Fibroblast of mammary gland (primary cell): ENCODE results near the gene B4GALT3.

Experiments
- DNase-seq: peaks from one replicate; pipeline ENCODE4 v3.0.0-alpha.2; 2010; ENCODE audit warnings: low read depth
- H3K4me3 ChIP-seq: 2 replicates; pipeline ENCODE4 v1.5.1; 2011; ENCODE audit warnings: low read depth, mild to moderate bottlenecking, low read length, moderate library complexity; ENCODE audit not compliant: control insufficient read depth
- TF ChIP-seq, protein P1 (sequence below): conservative IDR thresholded peaks from 2 replicates; pipeline ENCODE4 v1.5.1; 2011; ENCODE audit warnings: low read depth, low read length, inconsistent platforms; ENCODE audit not compliant: control insufficient read depth, insufficient read depth

Gene B4GALT3

DNA sequence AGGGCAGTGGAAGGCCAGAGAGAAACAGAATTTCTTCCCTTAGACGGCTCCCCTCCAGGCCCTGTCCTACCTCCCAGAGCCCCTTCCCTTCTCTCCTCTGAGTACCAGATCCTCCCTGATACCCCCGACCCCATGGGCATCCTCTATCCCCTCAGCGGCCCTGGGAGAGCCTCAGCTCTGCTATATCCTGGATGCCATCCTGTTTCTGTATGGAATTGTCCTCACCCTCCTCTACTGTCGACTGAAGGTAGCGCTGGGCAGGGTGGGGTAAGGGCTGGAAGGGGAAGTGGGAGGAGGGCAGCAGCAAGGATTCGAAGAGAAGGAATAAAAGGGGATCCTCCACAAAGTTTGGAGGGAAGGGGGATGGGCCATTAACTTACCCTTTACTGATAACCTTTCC lies 40.5 kb upstream of the B4GALT3 start:
- TF ChIP-seq, protein P1, sequence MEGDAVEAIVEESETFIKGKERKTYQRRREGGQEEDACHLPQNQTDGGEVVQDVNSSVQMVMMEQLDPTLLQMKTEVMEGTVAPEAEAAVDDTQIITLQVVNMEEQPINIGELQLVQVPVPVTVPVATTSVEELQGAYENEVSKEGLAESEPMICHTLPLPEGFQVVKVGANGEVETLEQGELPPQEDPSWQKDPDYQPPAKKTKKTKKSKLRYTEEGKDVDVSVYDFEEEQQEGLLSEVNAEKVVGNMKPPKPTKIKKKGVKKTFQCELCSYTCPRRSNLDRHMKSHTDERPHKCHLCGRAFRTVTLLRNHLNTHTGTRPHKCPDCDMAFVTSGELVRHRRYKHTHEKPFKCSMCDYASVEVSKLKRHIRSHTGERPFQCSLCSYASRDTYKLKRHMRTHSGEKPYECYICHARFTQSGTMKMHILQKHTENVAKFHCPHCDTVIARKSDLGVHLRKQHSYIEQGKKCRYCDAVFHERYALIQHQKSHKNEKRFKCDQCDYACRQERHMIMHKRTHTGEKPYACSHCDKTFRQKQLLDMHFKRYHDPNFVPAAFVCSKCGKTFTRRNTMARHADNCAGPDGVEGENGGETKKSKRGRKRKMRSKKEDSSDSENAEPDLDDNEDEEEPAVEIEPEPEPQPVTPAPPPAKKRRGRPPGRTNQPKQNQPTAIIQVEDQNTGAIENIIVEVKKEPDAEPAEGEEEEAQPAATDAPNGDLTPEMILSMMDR, result no peak
- H3K4me3 ChIP-seq, result no peak overlapping the region

DNA sequence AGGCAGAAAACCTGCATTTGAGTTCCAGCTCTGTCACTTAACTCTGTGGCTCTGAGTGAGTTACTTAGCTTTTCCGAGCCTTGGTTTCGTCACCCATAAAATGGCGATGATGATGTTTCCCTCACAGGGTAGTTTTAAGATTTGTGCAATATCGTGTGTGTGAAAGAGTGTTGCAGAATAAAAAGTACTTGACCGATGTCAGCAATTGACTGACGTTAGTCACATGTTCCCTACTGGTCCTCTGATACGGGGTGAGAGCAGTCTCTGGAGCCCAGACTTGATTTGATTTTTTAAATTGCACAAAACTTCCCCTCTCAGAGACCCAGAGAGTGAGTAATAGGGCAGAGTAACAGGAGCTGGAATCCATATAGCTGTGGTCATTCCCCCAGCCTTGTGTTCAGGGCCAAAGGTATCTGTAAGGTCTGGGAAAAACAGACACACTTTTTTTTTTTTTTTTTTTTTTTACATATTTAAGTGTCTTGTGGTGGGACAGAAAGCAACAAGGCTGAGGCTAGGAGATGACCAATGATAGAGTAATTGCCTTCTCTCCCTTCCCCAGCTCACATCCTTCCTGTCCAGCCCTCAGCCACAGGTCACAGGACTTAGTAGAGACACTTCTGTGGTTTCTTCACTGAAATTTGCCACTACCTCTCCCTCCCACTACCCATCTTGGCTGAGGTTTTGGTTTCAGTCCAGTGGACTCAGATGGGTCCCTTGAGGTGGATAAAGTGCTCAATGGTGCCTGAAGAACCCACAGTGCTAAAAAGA lies 39.8 kb upstream of the B4GALT3 start:
- H3K4me3 ChIP-seq, result peak overlapping the region; percentile 19
- TF ChIP-seq, protein P1, result no peak
- peak; percentile 97 for DNase-seq

More for the DNA sequence above, 40.5 kb upstream of the B4GALT3 start:
- no peak for DNase-seq

DNA sequence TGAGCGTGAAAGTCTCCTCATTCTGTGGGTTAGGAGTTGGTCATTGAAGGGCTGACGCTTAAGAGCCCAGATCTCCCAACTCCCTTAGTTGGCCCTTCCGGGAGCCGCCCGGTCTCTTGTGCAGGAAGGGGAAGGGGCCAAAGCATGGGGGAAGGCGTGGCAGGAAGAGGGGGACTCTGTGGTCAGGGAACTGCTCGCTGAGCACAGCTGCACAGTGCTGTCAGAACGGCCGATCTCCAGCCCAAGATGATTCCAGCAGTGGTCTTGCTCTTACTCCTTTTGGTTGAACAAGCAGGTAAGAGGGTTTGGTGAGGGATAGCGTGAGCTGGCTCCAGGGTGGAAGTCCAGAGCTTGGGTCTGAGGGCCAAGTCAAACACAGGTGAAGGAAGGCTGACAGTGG lies 37.8 kb upstream of the B4GALT3 start, which contains the start of gene FCER1G:
FCER1G (plus strand) TSS at position 220 of the 400 bp plus-strand sequence; CDS start at position 247, 27 bp downstream.
- no peak for DNase-seq
- TF ChIP-seq, protein P1, result no peak
- H3K4me3 ChIP-seq, result no peak within 1 kb of the TSS

DNA sequence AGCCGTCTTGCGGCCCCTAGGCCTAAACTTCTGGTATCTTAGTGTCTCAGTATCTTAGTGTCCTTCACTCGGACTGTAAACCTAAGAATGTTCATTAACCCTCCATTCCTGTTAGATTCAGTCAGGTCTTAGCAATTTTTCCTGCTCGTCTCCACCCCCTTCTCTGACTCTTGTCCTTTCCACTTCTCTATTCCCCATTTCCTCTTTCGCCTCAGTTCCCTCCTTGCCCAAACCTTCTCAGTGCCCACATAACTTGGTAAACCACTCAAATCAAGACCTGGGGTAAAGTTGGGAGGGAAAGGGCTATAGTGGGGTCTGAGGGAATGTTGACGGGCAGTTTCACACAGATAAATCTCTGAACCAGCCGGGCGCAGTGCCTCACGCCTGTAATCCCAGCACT lies 37.1 kb upstream of the B4GALT3 start:
- TF ChIP-seq, protein P1, result no peak
- no peak overlapping the region for H3K4me3 ChIP-seq
- no peak for DNase-seq

DNA sequence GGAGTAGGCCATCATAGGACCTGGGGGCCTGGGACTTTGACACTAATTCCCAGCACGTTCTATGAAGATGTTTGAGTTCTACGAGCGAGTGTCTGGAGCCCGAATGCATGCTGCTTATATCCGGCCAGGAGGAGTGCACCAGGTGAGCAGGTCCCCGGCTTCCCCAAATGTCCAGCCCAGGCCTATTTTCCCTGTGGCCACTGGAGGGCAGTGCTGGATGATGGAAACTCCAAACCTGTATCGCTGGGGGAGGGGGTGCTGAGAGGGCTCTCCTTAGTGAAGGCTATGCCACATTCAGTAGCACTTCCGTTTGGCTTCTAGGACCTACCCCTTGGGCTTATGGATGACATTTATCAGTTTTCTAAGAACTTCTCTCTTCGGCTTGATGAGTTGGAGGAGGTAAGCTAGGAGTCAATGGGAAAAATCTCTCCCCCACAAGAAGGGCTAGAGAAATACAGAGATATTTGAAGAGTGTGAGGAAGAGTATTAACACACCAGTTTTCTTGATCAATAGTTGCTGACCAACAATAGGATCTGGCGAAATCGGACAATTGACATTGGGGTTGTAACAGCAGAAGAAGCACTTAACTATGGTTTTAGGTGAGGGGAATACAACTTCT lies 32.6 kb upstream of the B4GALT3 start:
- H3K4me3 ChIP-seq, result no peak overlapping the region
- TF ChIP-seq, protein P1, result peak; percentile 92
- peak; percentile 75 for DNase-seq

DNA sequence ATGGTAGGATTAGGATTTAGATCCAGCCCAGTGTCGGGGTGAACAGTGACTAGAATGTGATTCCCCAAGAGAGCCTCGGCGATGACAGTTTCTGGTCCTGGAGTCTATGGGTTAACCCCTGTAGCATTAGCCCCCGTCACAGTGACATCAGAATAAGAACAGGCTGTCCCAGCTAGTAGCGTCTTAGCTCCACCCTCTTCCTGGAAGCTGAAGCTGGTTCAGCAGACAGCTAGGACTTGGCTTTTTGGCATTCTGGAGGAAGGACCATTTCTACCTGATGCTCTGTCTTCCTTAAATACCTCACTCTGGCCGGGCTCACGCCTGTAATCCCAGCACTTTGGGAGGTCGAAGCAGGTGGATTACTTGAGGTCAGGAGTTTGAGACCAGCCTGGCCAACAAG lies 29.9 kb upstream of the B4GALT3 start:
- no peak overlapping the region for H3K4me3 ChIP-seq
- TF ChIP-seq, protein P1, result no peak
- peak; percentile 89 for DNase-seq
